Peyer's patch (tissue), 4 donors: ENCODE data around the gene MORN5. TPM values are rescaled to one million over a fixed set of nuclear protein-coding genes. Genes with fewer than 3 reads are reported as not detected.

Source experiments
- DNase-seq, 3 donors: peaks; one replicate each; pipeline ENCODE4 v3.0.0-alpha.2; 2017 to 2019
- H3K27ac ChIP-seq, 4 donors: fragments of 200-600 bp; sonication (generic); one replicate each; pipeline ENCODE4 v1.5.1; 2016 to 2019
- H3K27me3 ChIP-seq, 2 donors: fragments of 200-600 bp; sonication (generic); one replicate each; pipeline ENCODE4 v1.5.1; 2019
- H3K36me3 ChIP-seq, 3 donors: fragments of 200-600 bp; sonication (generic); one replicate each; pipeline ENCODE4 v1.5.1; 2016 to 2019
- H3K4me1 ChIP-seq, 4 donors: fragments of 200-600 bp; sonication (generic); one replicate each; pipeline ENCODE4 v1.5.1; 2016 to 2019
- H3K4me3 ChIP-seq, 4 donors: fragments of 200-600 bp; sonication (generic); 1 replicate in 3 of 4; 2 replicates in 1 of 4; pipeline ENCODE4 v1.5.1; 2016 to 2019; ENCODE audit warnings: mild to moderate bottlenecking in 1 of 4
- H3K9me3 ChIP-seq, 4 donors: fragments of 200-600 bp; sonication (generic); one replicate each; pipeline ENCODE4 v1.5.1; 2016 to 2019; ENCODE audit warnings: mild to moderate bottlenecking in 1 of 4
- CTCF ChIP-seq, 6 experiments: fragments of 450-650 bp in 4 of 6; fragments of 200-600 bp in 2 of 6; sonication (generic) in 1 of 6; IDR thresholded peaks; one replicate each; pipeline ENCODE4 v1.5.1; 2017 to 2019; ENCODE audit warnings: antibody characterized with exemption in 6 of 6, mild to moderate bottlenecking in 3 of 6, moderate library complexity in 1 of 6
- POLR2A ChIP-seq, 2 donors: fragments of 450-650 bp; IDR thresholded peaks; one replicate each; pipeline ENCODE4 v1.5.1; 2017; ENCODE audit warnings: antibody characterized with exemption in 2 of 2, mild to moderate bottlenecking in 2 of 2, moderate library complexity in 2 of 2
- total RNA-seq, 4 donors: library from RNA; depleted of rRNA; stranded (reverse); fragments of >200 nt; gene quantifications; one replicate each; pipeline ENCODE4 v1.1.0, GENCODE V29; 2016

MORN5 gene
- total RNA-seq, 4 donors from 2014 or later: not detected

- no peak for TF ChIP-seq POLR2A (IDR thresholded peaks at IDR 0.05)
- no peak for TF ChIP-seq CTCF (IDR thresholded peaks at IDR 0.05)
- H3K27ac ChIP-seq: no peak overlapping the region
- no peak for DNase-seq
- no peaks in the 10 kb centered on the region for H3K9me3 ChIP-seq
- H3K27me3 ChIP-seq: no peaks in the 10 kb centered on the region
- no peak overlapping the region for H3K4me3 ChIP-seq
- no peaks in the 10 kb centered on the region for H3K36me3 ChIP-seq
- H3K4me1 ChIP-seq: no peaks in the 10 kb centered on the region
Measured at GRCh38 chr9:122168356-122168755, 8.6 kb downstream of the MORN5 start.

- no peaks in the 10 kb centered on the region for H3K27me3 ChIP-seq
- no peak overlapping the region for H3K4me3 ChIP-seq
- TF ChIP-seq POLR2A (IDR thresholded peaks at IDR 0.05): no peak
- TF ChIP-seq CTCF (IDR thresholded peaks at IDR 0.05): no peak
- H3K9me3 ChIP-seq: no peaks in the 10 kb centered on the region
- no peaks in the 10 kb centered on the region for H3K36me3 ChIP-seq
- H3K4me1 ChIP-seq: no peaks in the 10 kb centered on the region
- no peak for DNase-seq
- H3K27ac ChIP-seq: no peak overlapping the region
Measured at GRCh38 chr9:122172131-122172530, 12.4 kb downstream of the MORN5 start.

GRCh38 chr9:122173670-122174069 is 14.0 kb downstream of the MORN5 start:
- no peak overlapping the region for H3K27ac ChIP-seq
- TF ChIP-seq CTCF (IDR thresholded peaks at IDR 0.05) (no peak), POLR2A (IDR thresholded peaks at IDR 0.05) (no peak)
- H3K4me3 ChIP-seq: no peak overlapping the region
- H3K27me3 ChIP-seq: no peaks in the 10 kb centered on the region
- no peaks in the 10 kb centered on the region for H3K36me3 ChIP-seq
- H3K4me1 ChIP-seq: no peaks in the 10 kb centered on the region
- H3K9me3 ChIP-seq: no peaks in the 10 kb centered on the region
- DNase-seq: no peak

- Histone ChIP-seq H3K4me1 (peaks cover 0 to 10% (median 0%) of the 10 kb centered on the region in 4 donors), H3K4me3 (no peak overlapping the region), H3K27me3 (no peaks in the 10 kb centered on the region), H3K9me3 (no peaks in the 10 kb centered on the region), H3K36me3 (no peaks in the 10 kb centered on the region), H3K27ac (no peak overlapping the region)
- TF ChIP-seq POLR2A (IDR thresholded peaks at IDR 0.05): no peak
- no peak for TF ChIP-seq CTCF (IDR thresholded peaks at IDR 0.05)
- DNase-seq: no peak
Measured at GRCh38 chr9:122176916-122177315, 17.2 kb downstream of the MORN5 start.

- H3K4me3 ChIP-seq: no peak overlapping the region
- H3K36me3 ChIP-seq: no peaks in the 10 kb centered on the region
- H3K9me3 ChIP-seq: no peaks in the 10 kb centered on the region
- peak overlapping the region in 2 of 4 donors; percentile 13 to 52 for H3K27ac ChIP-seq
- no peaks in the 10 kb centered on the region for H3K27me3 ChIP-seq
- DNase-seq: peak in 2 of 3 donors; percentile 68 to 82
- peaks cover 0 to 10% (median 0%) of the 10 kb centered on the region in 4 donors for H3K4me1 ChIP-seq
- TF ChIP-seq POLR2A (IDR thresholded peaks at IDR 0.05): no peak
- TF ChIP-seq CTCF (IDR thresholded peaks at IDR 0.05): no peak
Measured at GRCh38 chr9:122179054-122179689, 19.5 kb downstream of the MORN5 start.
